H1 (cell line): Measurements from ENCODE around the gene LRRC23. TPM values are rescaled to one million over a fixed set of nuclear protein-coding genes. Genes with fewer than 3 reads are reported as not detected.
A peak's percentile ranks its signal among the peaks of the same experiment; 100 is the strongest.

Experiments used
- CTCF ChIA-PET: fragments of 300-600 bp; sonication (Branson Sonifier 250); formaldehyde crosslinking; loops from one replicate; lab custom pipeline; 2021; ENCODE audit not compliant: partially characterized antibody; lab: Charles Lee
- POLR2A ChIA-PET: fragments of 300-600 bp; sonication (Branson Sonifier 250); formaldehyde crosslinking; loops from one replicate; lab custom pipeline; 2021; ENCODE audit warnings: inconsistent platforms; ENCODE audit not compliant: partially characterized antibody; lab: Charles Lee
- DNase-seq, 2 experiments: peaks; one replicate each; pipeline versions ENCODE4 v3.0.0 to v3.0.0-alpha.2; 2010 to 2022; ENCODE audit warnings: low spot score in 2 of 2, low read depth in 1 of 2, mixed read lengths in 1 of 2
- FAIRE-seq: peaks from 2 replicates; lab custom pipeline; 2011; peaks lifted over from hg19 to GRCh38; lab: Jason Lieb, UNC
- H2AFZ ChIP-seq: 2 replicates; pipeline ENCODE4 v1.8.1; 2012; ENCODE audit warnings: low read length, inconsistent platforms
- H2AK5ac ChIP-seq: 2 replicates; pipeline ENCODE4 v1.6.1; 2013; ENCODE audit warnings: low read depth, low read length
- H2BK120ac ChIP-seq: replicated peaks from 2 replicates; pipeline ENCODE3; 2013; ENCODE audit warnings: low read depth, low read length, inconsistent platforms
- H2BK12ac ChIP-seq: 2 replicates; pipeline ENCODE4 v1.6.1; 2013; ENCODE audit warnings: low read depth, low read length
- H2BK15ac ChIP-seq: 2 replicates; pipeline ENCODE4 v1.6.1; 2013; ENCODE audit warnings: low read length
- H2BK20ac ChIP-seq: 2 replicates; pipeline ENCODE4 v1.6.1; 2013; ENCODE audit warnings: low read length
- H2BK5ac ChIP-seq: 2 replicates; pipeline ENCODE4 v1.6.1; 2013; ENCODE audit warnings: low read depth, low read length
- H3K14ac ChIP-seq: 2 replicates; pipeline ENCODE4 v1.6.1; 2013; ENCODE audit warnings: inconsistent platforms; ENCODE audit not compliant: insufficient read length
- H3K18ac ChIP-seq: 2 replicates; pipeline ENCODE4 v1.6.1; 2013; ENCODE audit warnings: low read length; ENCODE audit errors: extremely low read depth
- H3K23ac ChIP-seq: 2 replicates; pipeline ENCODE4 v1.6.1; 2013; ENCODE audit warnings: inconsistent platforms; ENCODE audit not compliant: insufficient read length
- H3K23me2 ChIP-seq: 2 replicates; pipeline ENCODE4 v1.6.1; 2013; ENCODE audit warnings: low read depth, low read length
- H3K27ac ChIP-seq: 2 replicates; pipeline ENCODE4 v1.6.1; 2011; ENCODE audit warnings: low read depth, low read length, inconsistent platforms
- H3K27me3 ChIP-seq, 4 experiments: replicated peaks in 1 of 4; 1 replicate in 1 of 4; 2 replicates in 3 of 4; pipeline versions ENCODE4 v1.6.1 to v1.8.1; 2011 to 2013; ENCODE audit warnings: low read length in 3 of 4, mild to moderate bottlenecking in 3 of 4, inconsistent platforms in 2 of 4, mixed read lengths in 2 of 4, moderate library complexity in 1 of 4; ENCODE audit not compliant: control insufficient read depth in 3 of 4, insufficient read depth in 3 of 4; ENCODE audit errors: extremely low read depth in 1 of 4
- H3K36me3 ChIP-seq, 4 experiments: 2 replicates each; pipeline versions ENCODE4 v1.6.1 to v1.8.1; 2011 to 2013; ENCODE audit warnings: mild to moderate bottlenecking in 4 of 4, low read length in 3 of 4, moderate library complexity in 2 of 4, control low read depth in 1 of 4, inconsistent platforms in 1 of 4; ENCODE audit not compliant: insufficient read depth in 4 of 4, control insufficient read depth in 2 of 4
- H3K4ac ChIP-seq: replicated peaks from 2 replicates; pipeline ENCODE3; 2013; ENCODE audit warnings: low read length, low read depth, mixed read lengths, inconsistent platforms; ENCODE audit not compliant: insufficient read length
- H3K4me1 ChIP-seq, 4 experiments: replicated peaks in 1 of 4; 1 replicate in 1 of 4; 2 replicates in 3 of 4; pipeline versions ENCODE4 v1.6.1 to v1.8.1; 2011 to 2013; ENCODE audit warnings: low read length in 3 of 4, inconsistent platforms in 2 of 4, mixed read lengths in 1 of 4; ENCODE audit not compliant: insufficient read depth in 4 of 4, control insufficient read depth in 3 of 4
- H3K4me2 ChIP-seq, 2 experiments: 2 replicates each; pipeline versions ENCODE4 v1.6.1 to v1.8.1; 2011 to 2013; ENCODE audit warnings: low read depth in 2 of 2, low read length in 2 of 2, control low read depth in 1 of 2, inconsistent platforms in 1 of 2, mild to moderate bottlenecking in 1 of 2; ENCODE audit not compliant: insufficient read depth in 1 of 2
- H3K4me3 ChIP-seq, 4 experiments: fragments of 200-600, 300-600 bp in 1 of 4; sonication (generic), shearing (Covaris generic), sonication (Bioruptor Twin) in 1 of 4; 2 replicates each; pipeline versions ENCODE4 v1.5.1 to v1.8.1; 2011 to 2016; ENCODE audit warnings: low read length in 4 of 4, low read depth in 3 of 4, control low read depth in 2 of 4, inconsistent platforms in 2 of 4, mild to moderate bottlenecking in 2 of 4, mixed read lengths in 1 of 4, moderate library complexity in 1 of 4; ENCODE audit not compliant: insufficient read depth in 2 of 4; ENCODE audit errors: extremely low read depth in 1 of 4
- H3K56ac ChIP-seq: replicated peaks from 2 replicates; pipeline ENCODE3; 2013; ENCODE audit warnings: low read depth, mild to moderate bottlenecking, mixed read lengths, low read length, inconsistent platforms; ENCODE audit not compliant: insufficient read length
- H3K79me1 ChIP-seq: 2 replicates; pipeline ENCODE4 v1.6.1; 2013; ENCODE audit warnings: low read depth, low read length, control low read depth
- H3K79me2 ChIP-seq, 2 experiments: 2 replicates each; pipeline versions ENCODE4 v1.6.1 to v1.8.1; 2012 to 2013; ENCODE audit warnings: low read length in 2 of 2, mild to moderate bottlenecking in 2 of 2, inconsistent platforms in 1 of 2; ENCODE audit not compliant: insufficient read depth in 2 of 2, control insufficient read depth in 1 of 2
- H3K9ac ChIP-seq, 4 experiments: replicated peaks in 1 of 4; 1 replicate in 1 of 4; 2 replicates in 3 of 4; pipeline versions ENCODE4 v1.6.1 to v1.8.1; 2011 to 2013; ENCODE audit warnings: low read depth in 3 of 4, low read length in 3 of 4, control low read depth in 2 of 4, mild to moderate bottlenecking in 2 of 4, moderate library complexity in 2 of 4, inconsistent platforms in 1 of 4; ENCODE audit errors: extremely low read depth in 1 of 4
- H3K9me3 ChIP-seq, 2 experiments: 2 replicates each; pipeline versions ENCODE4 v1.6.1 to v1.8.1; 2012 to 2013; ENCODE audit warnings: mild to moderate bottlenecking in 2 of 2, moderate library complexity in 2 of 2, control low read depth in 1 of 2, inconsistent platforms in 1 of 2, low read depth in 1 of 2, low read length in 1 of 2, mixed read lengths in 1 of 2; ENCODE audit not compliant: insufficient read depth in 2 of 2
- H4K20me1 ChIP-seq, 2 experiments: replicated peaks in 1 of 2; 2 replicates each; pipeline versions ENCODE3 to v1.8.1; 2011 to 2013; ENCODE audit warnings: inconsistent platforms in 2 of 2, low read length in 2 of 2, mild to moderate bottlenecking in 1 of 2; ENCODE audit not compliant: insufficient read depth in 2 of 2, control insufficient read depth in 1 of 2
- H4K5ac ChIP-seq: 2 replicates; pipeline ENCODE4 v1.6.1; 2013; ENCODE audit warnings: low read length, low read depth, mixed read lengths, inconsistent platforms; ENCODE audit not compliant: insufficient read length
- H4K8ac ChIP-seq: 2 replicates; pipeline ENCODE4 v1.8.0; 2013; ENCODE audit warnings: mild to moderate bottlenecking, moderate library complexity, low read length, inconsistent platforms; ENCODE audit not compliant: insufficient read depth; ENCODE audit errors: extremely low read depth
- H4K91ac ChIP-seq: replicated peaks from 2 replicates; pipeline ENCODE3; 2013; ENCODE audit warnings: low read length, mixed read lengths, inconsistent platforms; ENCODE audit not compliant: insufficient read length
- BACH1 ChIP-seq: IDR thresholded peaks from 2 replicates; pipeline ENCODE4 v1.6.1; 2012; ENCODE audit warnings: low read length, improper control_type of control experiment
- CEBPB ChIP-seq: IDR thresholded peaks from 2 replicates; pipeline ENCODE4 v1.6.1; 2012; ENCODE audit warnings: low read depth, low read length
- CREB1 ChIP-seq: IDR thresholded peaks from 2 replicates; pipeline ENCODE4 v1.6.1; 2012; ENCODE audit warnings: inconsistent platforms
- FOSL1 ChIP-seq: IDR thresholded peaks from 2 replicates; pipeline ENCODE4 v1.6.1; 2011; ENCODE audit warnings: mild to moderate bottlenecking, low read depth, low read length, moderate library complexity; ENCODE audit not compliant: insufficient read depth
- HDAC6 ChIP-seq: IDR thresholded peaks from one replicate; pipeline ENCODE4 v1.7.1; 2012; ENCODE audit warnings: low read depth, mild to moderate bottlenecking, inconsistent platforms, low read length, moderate library complexity
- JUN ChIP-seq: IDR thresholded peaks from 2 replicates; pipeline ENCODE4 v1.6.1; 2011; ENCODE audit warnings: low read depth, mild to moderate bottlenecking, improper control_type of control experiment, low read length
- MAFK ChIP-seq: IDR thresholded peaks from 2 replicates; pipeline ENCODE4 v1.6.1; 2012; ENCODE audit warnings: low read depth, mild to moderate bottlenecking, improper control_type of control experiment, low read length
- NRF1 ChIP-seq: IDR thresholded peaks from 2 replicates; pipeline ENCODE4 v1.6.1; 2011; ENCODE audit warnings: mild to moderate bottlenecking, low read depth, low read length, improper control_type of control experiment
- RBBP5 ChIP-seq: IDR thresholded peaks from 2 replicates; pipeline ENCODE4 v1.7.1; 2012; ENCODE audit warnings: low read depth, mild to moderate bottlenecking, inconsistent platforms, low read length, moderate library complexity, borderline replicate concordance
- RNF2 ChIP-seq: fragments of 200-900, 300-1000 bp; sonication (generic); IDR thresholded peaks from 2 replicates; pipeline ENCODE4 v1.7.1; 2016; ENCODE audit warnings: borderline replicate concordance, low read depth, mild to moderate bottlenecking, antibody characterized with exemption, low read length; ENCODE audit not compliant: poor library complexity, severe bottlenecking; ENCODE audit errors: missing control alignments
- TAF1 ChIP-seq: IDR thresholded peaks from 2 replicates; pipeline ENCODE4 v1.6.1; 2011; ENCODE audit warnings: mild to moderate bottlenecking, low read depth, low read length
- WGBS, 2 experiments: shearing (Covaris generic) in 1 of 2; methylation state at CpG; one replicate each; pipeline versions ENCODE4 v1.1.6 to v1.1.7; 2013 to 2015; ENCODE audit warnings: low lambda C conversion rate in 2 of 2, mixed read lengths in 2 of 2, inconsistent platforms in 1 of 2, low coverage in 1 of 2, missing lambda C conversion rate in 1 of 2; ENCODE audit not compliant: insufficient replicate concordance in 2 of 2, insufficient coverage in 1 of 2, insufficient read length in 1 of 2; ENCODE audit errors: extremely low coverage in 1 of 2, missing lambda C conversion rate in 1 of 2; 5-methylcytosine and 5-hydroxymethylcytosine counted together
- polyA plus RNA-seq, 7 experiments: library from polyadenylated mRNA; depleted of rRNA in 3 of 7; stranded (reverse) in 5 of 7; unstranded in 2 of 7; fragments of >200 nt in 5 of 7; fragments of 200-250 nt in 2 of 7; gene quantifications; 1 replicate in 5 of 7; 2 replicates in 1 of 7; 4 replicates in 1 of 7; pipeline versions ENCODE4 v1.2.1 to v1.2.3, GENCODE V29; 2011 to 2013; ENCODE audit warnings: missing spikeins in 2 of 7, mixed read lengths in 2 of 7
- total RNA-seq: library from RNA; stranded (reverse); fragmentation: NEBNext Ultra II Directional; extraction: Animal tissue kit (Norgen Biotek cat#: 25700); gene quantifications from 2 replicates; pipeline ENCODE4 v1.2.1, GENCODE V29; 2021

Gene LRRC23
- total and polyA plus RNA-seq, 2 of the 8 experiments (the other 6 are each of a cell fraction or from before 2014, with no cell fraction given) = 2.5 to 3.6 TPM

DNA sequence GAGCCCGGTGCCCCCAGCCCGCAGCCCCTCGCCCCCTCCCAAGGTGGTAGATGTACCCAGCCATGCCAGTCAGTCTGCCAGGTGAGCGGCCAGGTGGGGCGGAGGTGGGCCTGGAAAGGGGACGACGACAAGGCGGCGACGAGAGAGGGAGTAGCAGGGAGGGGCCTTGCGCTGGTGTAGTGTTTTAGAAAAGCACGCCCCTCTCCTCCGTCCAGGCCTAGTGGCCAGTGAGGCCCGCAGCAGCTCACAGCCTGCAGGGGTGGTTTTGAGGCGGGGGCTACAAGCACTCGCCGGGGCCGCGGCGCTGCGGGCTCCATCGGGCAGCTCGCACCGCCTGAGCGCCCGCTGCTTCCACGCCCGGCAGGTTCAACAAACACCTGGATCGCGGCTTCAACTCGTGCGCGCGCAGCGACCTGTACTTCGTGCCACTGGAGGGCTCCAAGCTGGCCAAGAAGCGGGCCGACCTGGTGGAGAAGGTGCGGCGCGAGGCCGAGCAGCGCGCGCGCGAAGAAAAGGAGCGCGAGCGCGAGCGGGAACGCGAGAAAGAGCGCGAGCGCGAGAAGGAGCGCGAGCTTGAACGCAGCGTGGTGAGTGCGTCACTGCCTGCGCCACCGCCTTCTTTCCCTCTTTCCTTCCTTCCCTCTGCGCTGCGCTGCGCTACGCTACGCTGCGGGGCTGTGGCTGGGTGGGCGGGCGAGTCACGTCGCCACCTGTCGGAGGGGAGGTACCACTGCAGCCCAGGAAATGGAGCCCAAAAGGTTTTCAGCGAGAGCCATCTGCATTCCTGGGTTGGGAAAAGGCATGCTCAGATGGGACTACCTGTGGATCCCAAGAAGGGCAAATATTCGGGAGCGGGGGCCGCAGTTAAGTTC, 33.1 kb downstream of the LRRC23 start:
- H3K9ac ChIP-seq = peak overlapping the region; percentile 78 to 95 (median 86)
- no peaks in the 10 kb centered on the region for H3K27me3 ChIP-seq
- H2BK15ac ChIP-seq = no peak overlapping the region; the same call in 1 of the 2 replicates
- H2BK20ac ChIP-seq = no peak overlapping the region
- H4K20me1 ChIP-seq = peaks cover 8 to 10% of the 10 kb centered on the region in 2 experiments
- 0 out of 2 replicates have a peak overlapping the region, but pooled peaks have one; percentile 55 for H2BK12ac ChIP-seq
- H3K27ac ChIP-seq = peak overlapping the region; percentile 90
- H2BK5ac ChIP-seq = peak overlapping the region; percentile 79
- H3K4ac ChIP-seq = no peak overlapping the region
- H3K56ac ChIP-seq = peak overlapping the region; percentile 65
- peak overlapping the region; percentile 46 to 71 for H3K4me2 ChIP-seq
- FAIRE-seq (peak; percentile 90), DNase-seq (peak in 1 of 2 experiments; percentile 93)
- POLR2A ChIA-PET = interaction anchor here (0.6 to 44.0 kb wide), 14 partner anchors 4 to 245 kb away, joined by 3 to 1596 read pairs (median 4); partner anchors contain the start of genes ATN1, C12orf57, CDCA3 and EMG1
- H3K9me3 ChIP-seq = no peaks in the 10 kb centered on the region
- peak overlapping the region; percentile 25 for H2BK120ac ChIP-seq
- CTCF ChIA-PET = interaction anchor here (0.6 to 20.2 kb wide), 18 partner anchors 12 to 624 kb away, joined by 3 to 253 read pairs (median 3); partner anchors contain the start of genes ATN1, SPSB2 and TPI1
- H2AK5ac ChIP-seq = no peak overlapping the region
- no peak overlapping the region for H3K23ac ChIP-seq
- H3K79me1 ChIP-seq = peaks cover 7% of the 10 kb centered on the region; the same call in 1 of the 2 replicates
- peak overlapping the region; percentile 96; the same call in 1 of the 2 replicates for H4K8ac ChIP-seq
- H3K79me2 ChIP-seq = peaks cover 0 to 3% of the 10 kb centered on the region in 2 experiments; a peak in 2 of 4 replicates
- H4K91ac ChIP-seq = peak overlapping the region; percentile 88
- H3K4me3 ChIP-seq = peak overlapping the region; percentile 42 to 69 (median 58)
- H3K36me3 ChIP-seq = peaks cover 14 to 48% (median 31%) of the 10 kb centered on the region in 4 experiments
- peak overlapping the region; percentile 85 for H3K18ac ChIP-seq
- 2% methylated on average over 66 of the region's 80 CpGs; no CpG with 5 or more reads in 1 of the 2 experiments for WGBS, 2 experiments
- peak overlapping the region; percentile 85 for H4K5ac ChIP-seq
- peaks cover 0 to 13% (median 5%) of the 10 kb centered on the region in 4 experiments; a peak in 5 of 7 replicates for H3K4me1 ChIP-seq
- H2AFZ ChIP-seq = no peak overlapping the region
- peaks cover 4% of the 10 kb centered on the region; the same call in 1 of the 2 replicates for H3K23me2 ChIP-seq
- no peak overlapping the region for H3K14ac ChIP-seq
- TF ChIP-seq HDAC6 = no peak
- TF ChIP-seq JUN = no peak
- peak; percentile 99 for TF ChIP-seq CREB1
- TF ChIP-seq CEBPB = no peak
- peak; percentile 86 for TF ChIP-seq BACH1
- TF ChIP-seq RBBP5 = peak; percentile 40; the same call in 1 of the 2 replicates
- no peak for TF ChIP-seq NRF1
- TF ChIP-seq FOSL1 = peak; percentile 32; the same call in 1 of the 2 replicates
- no peak for TF ChIP-seq RNF2
- TF ChIP-seq TAF1 = peak; percentile 83
- no peak for TF ChIP-seq MAFK
